RKO (cell line): ENCODE results near the gene PPP2R5C.

Experiments
- DNase-seq: peaks from one replicate; pipeline ENCODE4 v3.0.0-alpha.2; 2016; ENCODE audit warnings: low spot score

Gene PPP2R5C

DNA sequence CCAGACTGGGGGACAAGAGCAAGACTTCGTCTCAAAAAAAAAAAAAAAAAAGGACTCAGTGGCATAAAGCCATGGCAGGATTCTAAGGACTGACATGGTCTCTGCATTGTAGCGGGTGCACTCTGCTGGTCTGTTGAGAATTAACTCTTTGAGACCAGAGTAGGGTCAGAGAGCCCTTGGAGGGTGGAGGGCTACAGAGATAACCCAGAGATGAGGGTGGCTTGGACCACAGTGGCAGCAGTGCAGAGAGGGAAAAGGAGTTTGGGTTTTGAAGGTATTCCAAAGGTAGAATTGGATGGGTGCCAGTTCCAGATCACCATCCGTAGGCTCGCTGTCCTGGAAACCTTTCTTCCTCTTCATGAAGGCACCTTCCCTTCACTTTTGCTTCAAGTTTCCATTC lies 188.6 kb downstream of the PPP2R5C start:
- no peak for DNase-seq

DNA sequence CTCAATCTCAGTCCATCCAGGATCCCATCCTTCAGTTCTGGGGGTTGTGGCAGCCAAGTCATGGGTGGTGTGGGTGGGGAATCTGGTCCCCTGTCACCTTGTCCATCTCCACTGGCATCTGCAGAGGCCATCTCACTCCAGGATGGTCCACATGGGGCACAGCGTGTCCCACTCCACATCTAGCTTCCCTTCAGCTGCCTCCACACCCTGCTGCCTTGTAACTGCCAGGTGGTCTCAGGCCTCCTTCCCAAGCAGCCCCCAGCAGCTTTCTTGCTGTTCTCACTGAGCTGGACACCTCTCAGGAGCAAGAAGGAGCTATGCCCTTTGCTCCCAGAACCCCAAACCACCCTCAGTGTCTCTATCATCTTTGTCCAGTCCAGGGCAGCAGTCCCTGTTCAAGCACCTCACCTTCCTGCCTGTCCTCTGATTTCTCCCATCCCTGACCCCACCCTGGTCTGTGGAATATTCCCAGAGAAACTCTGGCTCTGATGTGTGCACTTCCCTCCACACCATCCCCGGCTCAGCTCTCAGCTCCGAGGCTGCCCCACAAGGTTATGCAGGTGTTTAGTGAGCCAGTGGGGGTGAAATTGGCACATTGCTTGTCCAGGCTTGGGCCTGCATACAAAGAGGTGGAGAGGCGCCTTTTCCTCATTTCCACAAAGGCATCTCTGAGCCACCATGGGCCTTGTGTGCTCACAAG lies 189.2 kb downstream of the PPP2R5C start:
- DNase-seq: no peak

DNA sequence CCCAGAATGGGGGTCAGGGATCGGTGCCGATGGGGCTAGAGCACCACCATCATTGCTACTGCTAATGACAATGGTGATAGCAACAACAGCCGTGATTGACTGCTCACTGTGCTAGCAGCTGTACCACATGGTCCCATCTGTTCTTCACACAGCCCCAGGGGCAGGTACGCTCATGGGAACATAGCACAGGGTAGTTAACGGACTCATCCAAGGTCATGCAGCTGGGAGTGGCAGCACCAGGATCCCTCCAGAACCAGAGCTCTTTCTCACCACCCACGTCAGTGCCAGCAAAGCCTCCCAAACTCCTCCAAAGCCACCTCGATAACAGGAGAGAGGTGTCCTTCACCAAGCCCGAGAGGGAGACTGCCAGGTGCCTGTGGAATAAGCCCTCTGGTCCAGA lies 191.6 kb downstream of the PPP2R5C start:
- no peak for DNase-seq

DNA sequence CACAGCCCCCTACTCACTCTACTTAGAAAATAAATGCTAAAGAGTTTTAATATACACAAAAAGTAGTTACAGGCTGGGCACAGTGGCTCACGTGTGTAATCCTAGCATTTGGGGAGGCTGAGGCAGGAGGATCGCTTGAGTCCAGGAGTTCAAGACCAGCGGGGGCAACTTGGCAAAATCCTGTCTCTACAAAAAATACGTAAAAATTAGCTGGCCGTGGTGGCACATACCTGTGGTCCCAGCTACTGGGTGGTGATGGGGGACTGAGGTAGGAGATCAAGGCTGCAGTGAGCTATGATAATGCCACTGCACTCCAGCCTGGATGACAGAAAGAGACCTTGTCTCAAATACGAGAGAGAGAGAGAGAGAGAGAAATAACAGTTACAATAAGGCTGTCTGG lies 193.0 kb downstream of the PPP2R5C start:
- no peak for DNase-seq

DNA sequence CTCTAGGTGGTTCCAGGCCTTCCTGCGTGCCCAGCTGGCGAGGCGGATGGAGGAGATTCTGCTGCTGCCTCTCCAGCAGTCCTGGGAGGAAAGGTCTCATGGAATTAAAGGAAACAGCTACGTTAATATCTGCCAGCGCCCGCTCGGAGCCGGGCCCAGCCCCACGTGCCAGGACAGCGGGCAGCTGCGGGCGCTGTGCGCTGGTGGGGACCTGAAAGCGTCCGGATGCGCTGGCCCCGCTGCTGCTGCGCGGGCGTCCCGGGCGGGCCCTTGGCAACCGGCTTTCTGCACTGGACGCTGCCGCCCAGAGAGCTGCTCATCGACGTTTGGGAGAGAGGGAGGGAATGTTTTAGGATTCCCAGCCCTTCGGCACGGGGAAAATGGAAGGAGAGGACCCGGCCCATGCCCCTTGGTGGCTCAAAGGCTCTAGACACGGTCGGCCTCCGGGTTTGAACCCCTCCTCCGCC lies 194.2 kb downstream of the PPP2R5C start:
- DNase-seq: no peak

DNA sequence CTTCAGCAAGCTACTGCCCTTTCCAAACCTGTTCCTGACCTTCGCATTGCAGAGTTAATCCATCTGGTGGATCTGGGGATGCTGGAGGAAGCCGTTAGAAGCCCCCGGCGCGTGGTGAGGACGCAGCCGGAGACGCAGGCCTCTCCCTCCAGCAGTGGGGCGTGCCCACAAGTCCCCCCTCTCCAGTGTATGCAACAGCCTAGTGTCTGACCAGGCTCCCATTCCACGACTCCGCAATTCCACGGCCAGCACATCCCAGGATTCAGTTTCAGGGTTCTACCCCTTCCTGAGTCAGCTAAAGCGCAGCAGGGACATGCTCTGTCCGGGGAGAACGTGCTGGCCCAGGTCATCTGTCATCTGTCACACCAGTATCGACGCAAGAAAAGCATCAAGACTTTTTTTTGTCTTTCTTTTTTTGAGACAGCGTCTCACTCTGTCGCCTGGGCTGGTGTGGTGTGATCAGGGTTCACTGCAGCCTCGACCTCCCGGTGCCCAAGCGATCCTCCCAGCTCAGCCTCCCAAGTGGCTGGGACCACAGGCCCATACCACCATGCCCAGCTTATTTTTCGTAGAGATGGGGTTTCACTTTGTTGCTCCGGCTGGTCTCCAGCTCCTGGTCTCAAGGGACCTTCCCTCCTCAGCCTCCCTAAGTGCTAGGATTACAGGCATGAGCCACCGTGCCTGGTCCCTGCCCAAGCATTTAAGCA lies 194.8 kb downstream of the PPP2R5C start:
- DNase-seq: no peak

DNA sequence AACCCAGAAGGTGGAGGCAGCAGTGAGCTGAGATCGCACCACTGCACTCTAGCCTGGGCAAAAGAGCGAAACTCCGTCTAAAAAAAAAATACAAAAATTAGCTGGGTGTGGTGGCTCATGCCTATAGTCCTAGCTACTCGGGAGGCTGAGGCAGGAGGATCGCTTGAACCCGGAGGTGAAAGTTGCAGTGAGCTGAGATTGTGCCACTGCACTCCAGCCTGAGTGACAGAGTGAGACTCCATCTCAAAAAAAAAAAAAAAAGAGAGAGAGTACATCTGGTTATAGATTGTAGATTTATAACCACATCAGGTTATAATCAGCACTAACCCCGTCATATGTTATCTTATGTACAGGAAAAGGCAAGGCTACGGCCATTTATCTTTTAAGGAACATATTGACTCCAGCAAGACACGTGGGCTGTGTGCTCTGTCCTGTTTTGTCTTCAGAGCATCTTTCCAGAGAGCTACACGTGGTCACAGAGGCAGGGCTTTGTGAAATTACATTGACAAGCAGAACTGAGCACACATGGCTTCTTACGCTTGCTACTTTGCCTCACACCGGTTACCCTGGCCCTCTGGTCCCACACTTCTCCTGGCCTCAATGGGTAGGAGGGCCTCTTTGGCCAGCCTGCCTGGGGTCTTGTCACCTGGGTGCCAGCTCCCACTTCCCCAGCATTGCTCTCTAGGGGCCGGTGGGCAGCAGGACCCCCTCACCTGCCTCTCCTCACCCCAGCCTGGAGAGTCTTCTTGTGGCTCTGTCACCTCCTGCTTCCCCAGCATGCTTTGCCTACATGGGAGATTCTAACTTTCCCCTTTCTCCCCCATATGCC lies 196.1 kb downstream of the PPP2R5C start:
- DNase-seq: no peak

DNA sequence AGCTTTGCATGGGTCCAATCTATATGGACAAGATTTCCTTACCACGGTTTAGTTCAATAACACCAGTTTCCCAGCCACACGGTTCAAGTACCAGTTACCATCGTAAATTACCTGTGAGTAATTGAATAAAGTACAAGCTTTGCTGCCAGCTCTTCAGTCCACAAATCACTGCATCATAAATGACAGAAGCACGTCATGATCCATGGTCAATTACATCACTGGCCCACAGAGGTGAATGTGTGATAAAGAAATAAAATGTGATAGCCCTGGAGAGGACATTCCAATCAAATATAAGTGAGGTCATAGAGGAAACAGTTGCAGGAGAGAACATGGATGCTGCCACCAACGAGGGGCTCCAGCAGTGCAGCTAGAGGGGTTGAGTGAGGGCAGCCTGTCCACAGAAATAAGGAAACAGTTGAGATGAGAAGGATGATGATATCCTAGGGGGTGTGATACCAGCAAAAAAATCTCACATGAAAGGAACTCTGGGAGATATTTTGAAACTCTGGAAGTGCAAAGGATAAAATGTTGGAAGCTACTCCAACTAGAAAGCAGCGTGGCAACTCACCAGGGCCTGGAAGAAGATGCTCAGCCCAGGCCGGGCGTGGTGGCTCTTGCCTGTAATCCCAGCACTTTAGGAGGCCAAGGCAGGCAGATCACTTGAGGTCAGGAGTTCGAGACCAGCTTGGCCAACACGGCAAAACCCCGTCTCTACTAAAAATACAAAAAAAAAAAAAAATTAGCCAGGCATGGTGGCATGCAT lies 197.1 kb downstream of the PPP2R5C start:
- DNase-seq: no peak

DNA sequence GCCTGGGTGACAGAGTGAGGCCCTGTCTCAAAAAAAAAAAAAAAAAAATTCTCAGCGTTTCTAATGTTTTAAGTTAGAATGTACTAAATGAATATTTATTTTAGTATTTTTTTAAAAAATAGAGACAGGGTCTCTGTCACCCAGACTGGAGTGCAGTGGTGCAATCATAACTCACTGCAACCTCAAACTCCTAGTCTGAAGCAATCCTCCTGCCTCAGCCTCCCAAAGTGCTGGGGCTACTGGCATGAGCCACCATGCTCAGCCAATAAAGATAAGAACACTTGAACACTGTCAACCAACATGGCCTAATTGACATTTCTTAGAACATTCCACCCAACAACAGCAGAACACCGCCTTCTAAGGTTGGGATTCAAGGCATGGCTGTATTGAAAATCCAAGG lies 197.8 kb downstream of the PPP2R5C start:
- no peak for DNase-seq

DNA sequence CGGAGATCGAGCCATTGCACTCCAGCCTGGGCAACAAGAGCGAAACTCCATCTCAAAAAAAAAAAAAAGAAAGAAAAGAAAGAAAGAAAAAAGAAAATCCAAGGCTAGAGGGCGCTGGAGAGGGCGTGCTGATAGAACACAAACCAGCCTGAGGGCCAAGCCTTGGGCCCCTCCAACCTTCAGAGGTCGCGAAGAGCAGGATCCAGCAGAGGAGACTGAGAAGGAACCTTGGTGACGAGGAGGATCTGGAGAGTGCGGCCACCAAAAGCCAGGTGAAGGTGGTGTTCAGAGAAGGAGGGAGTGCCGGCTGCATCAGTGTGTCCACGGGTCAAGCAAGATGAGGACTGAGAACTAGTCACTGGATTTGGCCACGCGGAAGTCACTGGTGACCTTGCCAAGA lies 198.7 kb downstream of the PPP2R5C start:
- no peak for DNase-seq

DNA sequence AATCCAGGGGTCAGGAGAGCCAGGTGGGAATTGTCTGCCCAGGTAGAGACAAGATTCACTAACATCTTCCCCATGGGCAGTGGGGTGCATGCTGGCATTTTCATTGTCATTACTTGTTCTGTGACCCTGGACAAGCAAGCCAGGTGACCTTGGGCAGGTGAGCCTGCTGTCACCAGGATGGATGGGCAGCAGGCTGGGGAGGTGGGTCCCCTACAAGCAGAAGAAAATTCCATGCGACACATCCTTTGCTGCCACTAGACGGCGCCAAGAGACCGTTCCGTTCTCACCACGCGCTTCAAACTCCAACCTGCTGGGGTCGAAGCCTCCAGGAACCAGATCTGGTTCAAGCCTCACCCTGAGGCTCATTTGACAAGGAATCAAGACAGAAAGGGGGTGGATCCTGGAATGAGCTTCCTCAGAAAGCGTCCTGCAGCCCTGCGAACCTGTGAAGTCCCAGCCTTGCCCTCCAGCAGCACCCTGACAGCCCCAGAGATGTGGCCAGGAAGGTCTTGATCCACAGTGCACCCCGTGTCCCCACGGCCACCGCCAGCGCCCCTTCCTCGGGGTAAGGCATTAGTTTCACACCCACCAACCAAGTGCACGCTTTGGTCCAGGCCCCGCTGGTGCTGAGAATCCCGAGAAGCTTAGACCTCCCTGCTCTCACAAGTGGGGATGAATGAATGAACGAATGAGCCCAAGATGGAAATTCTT lies 199.7 kb downstream of the PPP2R5C start:
- DNase-seq: peak; percentile 88

DNA sequence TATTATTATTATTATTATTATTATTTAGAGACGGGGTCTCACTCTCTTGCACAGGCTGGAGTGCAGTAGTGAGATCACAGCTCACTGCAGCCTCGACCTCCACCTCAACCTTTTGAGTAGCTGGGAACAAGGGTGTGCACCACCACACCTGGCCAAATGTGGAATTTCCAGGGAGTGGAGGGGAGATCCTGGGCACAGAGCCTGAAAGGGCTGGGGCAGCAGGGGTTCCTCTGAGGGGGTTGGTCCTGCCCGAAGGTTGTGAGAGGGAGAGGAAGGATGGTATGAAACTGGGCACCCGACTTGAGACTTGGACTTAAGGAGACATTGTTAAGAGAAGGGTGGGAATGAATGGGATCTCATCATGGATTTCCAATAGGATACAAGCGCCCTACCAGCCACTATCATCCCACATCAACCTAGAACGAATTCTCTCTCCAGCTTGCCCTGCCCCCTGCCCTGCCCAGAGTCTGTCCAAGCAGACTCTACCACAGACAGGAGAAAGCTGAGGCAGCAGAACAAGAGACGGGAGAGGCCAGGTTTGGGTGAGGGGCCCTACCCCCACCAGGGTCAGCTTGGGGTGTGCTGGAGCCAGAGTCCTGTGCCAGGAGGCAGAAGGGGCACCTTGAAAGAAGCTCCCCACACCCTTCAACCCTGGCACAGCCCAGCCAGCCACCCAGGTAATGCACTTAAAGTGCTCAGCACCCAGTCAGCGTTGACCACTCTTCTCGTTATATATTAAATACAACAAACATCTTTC lies 200.4 kb downstream of the PPP2R5C start:
- no peak for DNase-seq

DNA sequence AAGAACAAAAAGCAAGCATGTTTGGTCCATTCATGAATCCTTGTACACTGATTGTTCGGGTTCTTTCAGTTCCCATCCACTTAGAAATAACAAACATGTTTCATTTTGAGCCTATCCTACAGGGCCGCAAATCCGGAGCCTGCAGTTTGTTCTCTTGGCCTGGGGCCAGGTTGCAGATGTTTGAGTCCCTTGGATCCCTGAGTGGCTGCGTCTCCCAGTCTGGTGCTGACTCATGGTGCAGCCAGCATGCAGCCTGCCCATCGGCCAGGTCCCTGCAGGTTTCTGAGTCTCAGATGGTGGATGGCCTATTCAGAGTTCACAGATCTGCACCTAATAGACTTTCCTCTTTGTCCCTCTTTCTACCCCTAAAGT lies 201.0 kb downstream of the PPP2R5C start:
- peak; percentile 63 for DNase-seq

DNA sequence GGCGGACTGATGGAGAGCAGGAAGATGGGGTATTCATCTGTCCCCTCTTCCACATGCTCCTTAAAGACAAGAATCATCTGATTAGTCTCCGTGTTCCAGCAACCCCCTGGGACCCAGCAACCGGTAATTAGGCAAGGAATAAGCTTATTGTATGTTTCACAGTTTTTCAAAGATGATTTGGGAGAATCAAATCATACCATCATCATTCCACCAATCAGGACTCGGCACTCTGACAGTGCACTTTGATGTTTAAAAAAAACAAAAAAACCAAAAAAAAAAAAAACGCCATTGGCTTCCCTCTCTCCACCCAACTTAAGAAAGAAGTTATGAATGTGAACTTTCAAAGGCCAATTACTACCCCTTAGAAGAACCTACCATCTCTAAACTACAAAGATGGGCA lies 201.5 kb downstream of the PPP2R5C start:
- no peak for DNase-seq

DNA sequence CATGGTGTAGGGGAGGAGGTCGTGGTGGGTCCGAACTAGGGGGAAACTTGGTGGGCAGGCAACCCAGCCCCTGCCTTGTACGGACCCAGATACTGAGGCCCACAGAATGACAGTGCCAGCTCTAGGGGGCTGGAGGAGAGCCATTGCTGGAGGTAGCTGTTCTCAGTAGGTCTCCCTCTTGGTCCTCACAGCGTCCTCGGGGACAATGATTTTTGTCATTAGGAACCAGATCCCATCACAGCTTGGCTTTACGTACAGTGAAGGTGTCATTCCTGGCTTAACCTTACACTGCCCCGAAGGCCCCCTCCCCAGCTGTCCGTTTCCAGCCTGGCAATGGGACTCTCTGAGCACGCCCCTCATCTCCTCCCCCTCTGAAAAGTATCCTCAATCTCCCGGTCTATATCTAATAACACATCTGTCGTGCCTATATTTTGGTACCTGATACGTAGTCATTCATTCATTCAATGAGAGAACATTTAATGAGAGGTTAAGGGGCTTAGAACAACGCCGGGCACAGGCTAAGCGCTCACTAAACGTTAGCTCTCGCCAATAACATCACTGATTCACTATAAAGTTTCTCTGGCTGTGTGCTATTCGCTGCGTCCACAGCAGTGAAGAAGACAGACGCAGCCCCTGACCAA lies 202.3 kb downstream of the PPP2R5C start:
- DNase-seq: no peak

DNA sequence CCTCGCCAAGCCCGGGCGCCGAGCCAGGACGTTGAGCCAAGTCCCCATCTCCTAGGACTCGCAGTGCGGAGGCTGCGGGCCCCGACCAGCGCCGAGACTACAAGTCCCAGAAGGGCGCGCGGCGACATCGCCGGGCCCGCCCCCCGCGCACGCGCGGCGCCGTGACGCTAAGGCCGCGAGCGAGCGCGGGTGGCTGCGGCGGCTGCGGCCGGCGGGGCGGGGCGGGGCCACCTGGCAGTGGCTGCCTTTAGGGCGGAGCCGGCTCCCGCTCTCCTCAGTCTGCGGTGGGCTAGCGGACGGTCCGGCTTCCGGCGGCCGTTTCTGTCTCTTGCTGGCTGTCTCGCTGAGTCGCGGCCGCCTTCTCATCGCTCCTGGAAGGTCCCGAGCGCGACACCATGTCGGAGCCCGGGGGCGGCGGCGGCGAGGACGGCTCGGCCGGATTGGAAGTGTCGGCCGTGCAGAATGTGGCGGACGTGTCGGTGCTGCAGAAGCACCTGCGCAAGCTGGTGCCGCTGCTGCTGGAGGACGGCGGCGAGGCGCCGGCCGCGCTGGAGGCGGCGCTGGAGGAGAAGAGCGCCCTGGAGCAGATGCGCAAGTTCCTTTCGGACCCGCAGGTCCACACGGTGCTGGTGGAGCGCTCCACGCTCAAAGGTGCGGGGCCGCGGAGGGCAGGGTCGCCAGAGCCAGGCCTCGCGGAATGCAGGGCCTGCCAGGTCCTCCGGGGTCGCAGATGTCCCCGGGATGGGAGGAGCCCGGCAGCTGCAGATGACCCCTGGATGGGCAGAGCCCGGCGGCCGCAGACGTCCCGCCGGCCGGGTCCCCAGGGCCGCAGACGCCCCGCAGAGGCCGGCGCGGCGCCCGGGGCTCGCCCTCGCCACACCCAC lies 203.0 kb downstream of the PPP2R5C start, which contains the start of gene DYNC1H1:
Gene DYNC1H1, plus strand, starts transcription at position 277 of the 884 bp plus-strand sequence. Its CDS starts 119 bp downstream, at position 396.
- DNase-seq: peak; percentile 92

DNA sequence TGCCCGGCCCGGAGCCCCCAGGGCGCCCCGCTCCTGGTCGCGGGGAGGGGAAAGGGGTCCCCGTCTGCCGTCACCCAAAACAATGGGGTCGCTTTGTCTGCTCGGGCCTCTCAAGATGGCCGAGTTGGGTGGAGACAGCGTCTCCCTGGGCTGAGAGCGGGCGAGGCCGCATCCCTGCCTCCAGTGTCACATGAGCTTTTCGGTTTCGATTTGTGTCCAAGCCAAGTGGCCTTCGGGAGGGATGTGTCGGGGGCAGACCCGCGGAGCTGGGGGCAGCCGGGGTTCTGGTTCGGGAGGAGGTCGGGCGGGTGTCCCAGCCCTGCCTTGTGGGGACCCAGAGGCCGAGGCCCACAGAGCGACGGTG lies 203.7 kb downstream of the PPP2R5C start:
- DNase-seq: peak; percentile 63

DNA sequence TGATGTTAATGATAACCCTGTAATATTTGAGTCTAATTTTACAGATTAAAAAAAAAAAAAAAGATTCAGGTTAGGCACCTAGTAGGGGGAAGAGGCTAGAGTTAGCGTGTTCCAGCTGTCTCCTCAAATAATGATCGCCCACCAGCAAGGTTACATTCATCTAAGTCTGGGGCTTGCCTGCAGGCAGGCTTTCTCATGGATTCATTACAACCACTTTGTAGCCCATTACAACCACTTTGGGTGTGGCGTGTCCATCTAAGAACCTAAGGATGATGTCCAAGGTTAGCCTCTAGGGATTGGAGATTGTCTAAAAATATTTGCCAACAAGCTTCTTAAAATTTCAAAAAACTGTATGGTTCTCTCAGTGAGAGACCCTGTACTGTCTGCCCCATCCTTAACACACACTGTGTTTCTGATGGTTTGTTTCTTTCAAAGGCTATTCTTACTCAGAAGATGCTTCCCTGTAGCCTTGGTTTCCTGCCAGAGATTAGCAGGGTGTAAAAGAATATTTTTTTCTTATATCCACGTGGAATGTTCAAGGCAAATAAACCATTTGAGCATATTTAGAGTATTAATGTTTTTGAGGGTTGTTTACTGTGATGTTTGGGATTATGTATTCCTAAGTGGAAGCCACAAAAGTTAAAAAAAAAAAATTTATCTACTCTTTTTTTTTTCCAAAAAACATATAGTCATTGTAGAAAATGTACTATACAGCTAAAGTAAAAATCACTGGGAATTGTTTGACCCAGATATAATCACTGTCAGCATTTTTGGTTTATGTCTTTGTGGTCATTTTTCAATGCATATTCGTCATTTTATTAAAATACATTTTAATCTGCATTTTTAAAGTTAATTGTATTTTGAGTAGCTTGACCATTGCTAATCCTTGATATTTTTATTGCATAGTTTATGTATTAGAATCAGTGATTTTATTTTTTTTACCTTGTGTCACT lies 204.5 kb downstream of the PPP2R5C start:
- peak; percentile 70 for DNase-seq
